BLaER1 treated with 17β-estradiol and CSF1 and Interleukin-3, amounts not matched to agents 10 nM and 100 nM (cell line): Measurements from ENCODE around the gene ATP5MC2.
A peak's percentile ranks its signal among the peaks of the same experiment; 100 is the strongest.
"Not testable (repeated sequence)": the region's sequence is repeated elsewhere in the genome, so short reads cannot be mapped to it uniquely, and the experiment has no call there.

Experiments
- H3K27ac ChIP-seq, 11 experiments: shearing (Covaris generic); formaldehyde crosslinking; 2 replicates each; pipeline ENCODE4 v1.8.1; 2022
- H3K27me3 ChIP-seq, 11 experiments: shearing (Covaris generic); formaldehyde crosslinking; 2 replicates each; pipeline ENCODE4 v1.8.1; 2022
- H3K36me3 ChIP-seq, 11 experiments: shearing (Covaris generic); formaldehyde crosslinking; 2 replicates each; pipeline ENCODE4 v1.8.1; 2022
- H3K4me1 ChIP-seq, 10 experiments: shearing (Covaris generic); formaldehyde crosslinking; 2 replicates each; pipeline ENCODE4 v1.8.1; 2022
- H3K4me2 ChIP-seq, 11 experiments: shearing (Covaris generic); formaldehyde crosslinking; 2 replicates each; pipeline ENCODE4 v1.8.1; 2022
- H3K4me3 ChIP-seq, 10 experiments: shearing (Covaris generic); formaldehyde crosslinking; 2 replicates each; pipeline ENCODE4 v1.8.1; 2022
- H3K9ac ChIP-seq, 11 experiments: shearing (Covaris generic); formaldehyde crosslinking; 2 replicates each; pipeline ENCODE4 v1.8.1; 2022
- H3K9me3 ChIP-seq, 11 experiments: shearing (Covaris generic); formaldehyde crosslinking; replicated peaks in 1 of 11; 2 replicates each; pipeline ENCODE4 v1.8.1; 2022
- H4K20me1 ChIP-seq, 11 experiments: shearing (Covaris generic); formaldehyde crosslinking; 2 replicates each; pipeline ENCODE4 v1.8.1; 2022
- Cebpa-rat ChIP-seq, 11 experiments: shearing (Covaris generic); IDR thresholded peaks; 2 replicates each; pipeline ENCODE4 v1.8.1; 2022

ATP5MC2 gene

DNA sequence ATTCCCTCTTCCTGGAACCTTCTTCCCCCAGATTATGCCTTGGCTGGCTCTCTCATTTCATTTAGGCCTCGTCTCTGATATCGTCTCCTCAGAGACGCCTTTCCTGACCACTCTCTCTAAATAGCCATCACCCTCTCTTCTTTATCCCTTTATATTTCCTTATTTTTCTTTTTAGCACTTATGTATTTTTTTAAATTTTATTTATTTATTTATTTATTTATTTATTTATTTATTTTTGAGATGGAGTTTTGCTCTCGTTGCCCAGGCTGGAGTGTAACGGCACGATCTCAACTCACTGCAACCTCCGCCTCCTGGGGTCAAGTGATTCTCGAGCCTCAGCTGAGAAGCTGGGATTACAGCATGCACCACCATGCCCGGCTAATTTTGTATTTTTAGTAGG lies 8.1 kb upstream of the ATP5MC2 start:
- no peak overlapping the region for H3K4me3 ChIP-seq
- H3K36me3 ChIP-seq, result no peaks in the 10 kb centered on the region
- no peak overlapping the region for H3K9ac ChIP-seq
- no peak overlapping the region for H3K4me2 ChIP-seq
- H3K27ac ChIP-seq, result no peak overlapping the region
- no peaks in the 10 kb centered on the region for H4K20me1 ChIP-seq
- peaks cover 8 to 15% (median 12%) of the 10 kb centered on the region in 11 experiments for H3K27me3 ChIP-seq
- no peaks in the 10 kb centered on the region for H3K4me1 ChIP-seq
- no peaks in the 10 kb centered on the region for H3K9me3 ChIP-seq
- no peak for TF ChIP-seq Cebpa-rat (IDR thresholded peaks at IDR 0.05)

DNA sequence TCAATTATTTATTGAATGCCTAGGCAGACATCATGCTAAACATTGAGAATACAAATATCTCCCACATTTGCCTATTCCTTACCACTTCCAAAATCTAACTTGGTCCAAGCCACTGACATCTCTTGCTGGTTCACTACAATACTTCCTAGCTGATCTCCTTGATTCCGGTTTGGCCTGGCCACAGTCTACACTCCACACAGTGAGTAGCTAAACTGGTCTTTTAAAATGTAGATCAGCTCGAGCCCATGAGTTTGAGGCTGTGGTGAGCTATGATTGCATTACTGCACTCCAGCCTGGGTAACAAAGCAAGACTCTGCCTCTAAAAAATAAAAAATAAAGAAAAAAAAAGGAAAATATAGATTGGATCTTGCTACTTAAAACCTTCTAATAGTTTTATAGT lies 7.6 kb upstream of the ATP5MC2 start:
- no peak overlapping the region for H3K9ac ChIP-seq
- H3K4me1 ChIP-seq, result no peaks in the 10 kb centered on the region
- no peak overlapping the region for H3K4me2 ChIP-seq
- H4K20me1 ChIP-seq, result no peaks in the 10 kb centered on the region
- no peak for TF ChIP-seq Cebpa-rat (IDR thresholded peaks at IDR 0.05)
- H3K27me3 ChIP-seq, result peaks cover 13 to 20% (median 17%) of the 10 kb centered on the region in 11 experiments
- H3K27ac ChIP-seq, result no peak overlapping the region
- no peak overlapping the region for H3K4me3 ChIP-seq
- no peaks in the 10 kb centered on the region for H3K36me3 ChIP-seq
- H3K9me3 ChIP-seq, result no peaks in the 10 kb centered on the region

DNA sequence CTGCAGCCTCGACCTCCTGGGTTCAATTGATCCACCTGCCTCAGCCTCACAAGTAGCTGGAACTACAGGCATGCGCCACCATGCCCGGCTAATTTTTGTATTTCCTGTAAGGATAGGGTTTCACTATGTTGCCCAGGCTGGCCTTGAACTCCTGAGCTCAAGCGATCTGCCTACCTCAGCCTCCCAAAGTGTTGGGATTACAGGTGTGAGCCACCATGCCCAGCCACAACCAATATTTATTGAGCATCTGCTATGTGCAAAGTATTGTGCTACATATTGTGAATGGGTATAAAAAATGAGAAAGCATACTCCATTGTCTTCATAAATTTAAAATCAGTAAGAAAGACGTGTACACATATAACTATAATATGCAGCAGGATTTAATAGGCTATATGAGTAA lies 4.2 kb upstream of the ATP5MC2 start:
- not testable (repeated sequence) for H3K9me3 ChIP-seq, H3K4me2 ChIP-seq, H3K27ac ChIP-seq, H3K4me3 ChIP-seq, H3K36me3 ChIP-seq, H4K20me1 ChIP-seq, H3K9ac ChIP-seq
- H3K4me1 ChIP-seq, result peaks cover 14 to 20% (median 17%) of the 10 kb centered on the region in 10 experiments
- peaks cover 31 to 43% (median 39%) of the 10 kb centered on the region in 11 experiments for H3K27me3 ChIP-seq

DNA sequence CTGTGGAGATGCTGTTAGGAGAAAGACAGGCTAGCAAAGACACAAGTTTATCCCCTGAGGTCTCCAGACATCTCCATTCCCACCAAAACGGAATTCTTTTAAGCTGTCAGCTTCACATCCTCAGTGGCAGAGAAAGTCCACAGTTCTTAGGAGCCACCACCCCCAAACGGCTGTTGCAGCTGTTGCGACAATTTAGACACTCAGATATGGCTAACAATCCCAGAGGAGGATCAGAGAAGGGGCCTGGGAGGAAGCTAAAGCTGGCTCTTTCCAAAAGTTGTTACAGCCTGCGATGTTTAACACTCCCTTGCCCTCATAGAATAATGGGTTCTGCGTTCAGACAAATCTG lies 1.9 kb upstream of the ATP5MC2 start:
- Histone ChIP-seq H3K27me3 (peaks cover 31 to 43% (median 39%) of the 10 kb centered on the region in 11 experiments), H3K4me1 (peaks cover 21 to 40% (median 30%) of the 10 kb centered on the region in 10 experiments), H3K27ac (no peak overlapping the region), H3K4me2 (peak overlapping the region in 4 of 11 experiments; percentile 89 to 96 (median 94); a peak in 4 of 22 replicates), H3K9me3 (no peaks in the 10 kb centered on the region), H4K20me1 (no peaks in the 10 kb centered on the region), H3K36me3 (peaks cover 8 to 23% (median 18%) of the 10 kb centered on the region in 11 experiments; a peak in 21 of 22 replicates), H3K9ac (no peak overlapping the region), H3K4me3 (no peak overlapping the region; a peak in 1 of 20 replicates)
- TF ChIP-seq Cebpa-rat (IDR thresholded peaks at IDR 0.05), result no peak

DNA sequence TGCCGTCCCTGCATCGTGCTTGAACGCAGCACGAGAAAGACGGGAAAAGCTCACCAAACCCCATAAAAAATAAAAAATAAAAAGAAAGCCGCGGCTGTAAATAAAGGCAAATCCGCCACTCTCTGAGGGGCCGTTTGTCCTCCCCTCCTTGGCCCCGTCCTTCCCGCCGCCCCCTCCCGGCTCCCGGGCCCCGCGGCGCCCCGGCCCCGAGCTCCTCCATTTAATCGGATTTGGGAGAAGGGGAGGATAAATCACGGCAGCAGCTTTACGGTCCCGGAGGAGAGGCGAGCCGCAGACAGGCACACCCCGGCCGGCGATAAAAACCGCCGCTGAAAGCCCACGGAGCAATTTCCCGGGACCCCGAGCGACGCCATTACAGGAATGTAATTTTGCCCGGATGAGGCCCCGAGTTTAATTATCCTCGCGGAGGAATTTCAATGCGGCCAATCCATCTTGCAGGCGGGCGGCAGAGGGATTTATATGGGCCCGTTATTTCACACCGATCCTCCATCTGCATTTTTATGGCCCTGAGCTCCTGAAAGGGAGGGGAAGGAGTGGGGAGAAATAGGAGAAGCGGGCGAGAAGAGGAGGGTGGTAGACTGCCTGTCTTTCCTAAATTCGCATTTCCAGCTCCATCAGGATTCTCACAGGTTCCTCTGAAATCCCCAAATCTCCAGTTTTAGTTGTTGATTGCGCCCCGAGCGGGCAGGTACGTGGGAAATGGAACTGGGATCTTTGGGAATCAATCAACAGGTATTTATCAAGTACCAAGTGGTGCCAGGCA lies 1.3 kb upstream of the ATP5MC2 start:
- H3K9me3 ChIP-seq, result no peaks in the 10 kb centered on the region
- H4K20me1 ChIP-seq, result no peaks in the 10 kb centered on the region
- peaks cover 21 to 46% (median 35%) of the 10 kb centered on the region in 10 experiments for H3K4me1 ChIP-seq
- no peak for TF ChIP-seq Cebpa-rat (IDR thresholded peaks at IDR 0.05)
- peak overlapping the region; percentile 62 to 84 (median 72) for H3K4me3 ChIP-seq
- peaks cover 13 to 28% (median 24%) of the 10 kb centered on the region in 11 experiments for H3K36me3 ChIP-seq
- H3K4me2 ChIP-seq, result peak overlapping the region; percentile 82 to 98 (median 89)
- H3K9ac ChIP-seq, result peak overlapping the region; percentile 71 to 91 (median 87); a peak in 21 of 22 replicates
- H3K27me3 ChIP-seq, result peaks cover 31 to 43% (median 39%) of the 10 kb centered on the region in 11 experiments
- peak overlapping the region; percentile 42 to 95 (median 91); a peak in 18 of 22 replicates for H3K27ac ChIP-seq

DNA sequence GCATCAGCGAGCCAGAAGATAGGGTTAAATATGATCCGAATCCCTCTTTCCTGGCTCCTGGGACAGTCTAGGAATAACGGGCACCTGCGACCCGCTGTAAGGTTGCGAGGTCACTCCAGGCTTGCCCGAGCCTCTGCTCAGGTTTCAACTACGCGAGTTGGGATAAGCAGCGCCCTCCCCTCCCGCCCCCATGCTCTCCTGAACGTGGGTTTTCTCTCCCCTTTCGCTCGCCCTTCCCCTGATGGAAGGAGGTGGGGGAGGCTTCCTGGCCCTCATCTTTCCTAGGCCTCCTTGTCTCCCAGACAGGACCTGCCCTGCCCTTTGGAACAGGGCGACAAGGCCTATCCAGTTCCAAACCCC lies 753 bp upstream of the ATP5MC2 start:
- peaks cover 19 to 34% (median 30%) of the 10 kb centered on the region in 11 experiments for H3K36me3 ChIP-seq
- no peaks in the 10 kb centered on the region for H3K9me3 ChIP-seq
- H3K4me2 ChIP-seq, result peak overlapping the region; percentile 82 to 98 (median 89)
- peaks cover 0 to 2% (median 0%) of the 10 kb centered on the region in 11 experiments; a peak in 2 of 22 replicates for H4K20me1 ChIP-seq
- peak overlapping the region; percentile 62 to 84 (median 72) for H3K4me3 ChIP-seq
- H3K4me1 ChIP-seq, result peaks cover 21 to 50% (median 37%) of the 10 kb centered on the region in 10 experiments
- peak overlapping the region; percentile 42 to 95 (median 91); a peak in 21 of 22 replicates for H3K27ac ChIP-seq
- TF ChIP-seq Cebpa-rat (IDR thresholded peaks at IDR 0.05), result no peak
- peaks cover 31 to 43% (median 39%) of the 10 kb centered on the region in 11 experiments for H3K27me3 ChIP-seq
- H3K9ac ChIP-seq, result peak overlapping the region; percentile 71 to 91 (median 87)

DNA sequence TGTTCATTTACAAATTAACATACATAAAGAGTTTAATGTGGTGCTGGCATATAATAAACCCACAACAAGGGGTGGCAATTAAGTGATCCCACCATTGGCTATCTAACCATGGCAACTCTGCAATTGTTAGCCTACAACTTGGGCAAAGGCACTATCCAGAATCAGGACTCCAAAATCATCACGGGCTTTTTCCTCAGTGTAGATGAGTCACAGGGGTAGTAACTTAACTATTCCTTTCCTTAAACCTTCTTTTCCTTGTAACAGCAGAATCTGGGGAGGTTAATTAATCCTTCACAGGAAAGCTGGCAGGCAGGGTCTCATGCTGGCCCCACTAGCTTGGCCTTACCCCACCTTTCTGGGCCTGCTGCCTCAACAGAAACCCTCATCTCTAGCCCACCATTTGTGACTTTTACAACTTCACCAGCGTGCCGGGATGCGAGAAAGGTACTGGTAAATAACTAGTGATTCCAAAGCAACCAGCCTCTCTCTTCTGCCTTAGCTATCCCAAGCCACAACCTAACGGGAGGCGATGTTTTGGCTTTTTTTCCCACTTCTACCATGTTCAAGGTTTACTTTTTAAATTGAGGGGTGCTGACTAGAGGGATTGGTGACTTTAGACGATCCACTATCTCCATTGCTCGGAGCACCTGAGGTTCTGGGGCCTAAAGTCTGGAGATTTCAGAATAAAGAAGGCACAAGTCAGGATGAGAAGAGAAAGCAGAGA lies 744 bp downstream of the ATP5MC2 start:
- Histone ChIP-seq H3K36me3 (peaks cover 34 to 49% (median 45%) of the 10 kb centered on the region in 11 experiments), H4K20me1 (peaks cover 0 to 17% (median 4%) of the 10 kb centered on the region in 11 experiments; a peak in 8 of 22 replicates), H3K4me2 (peak overlapping the region; percentile 89 to 100 (median 98)), H3K9ac (peak overlapping the region; percentile 76 to 91 (median 87)), H3K27ac (peak overlapping the region; percentile 70 to 95 (median 92)), H3K4me1 (peaks cover 21 to 53% (median 38%) of the 10 kb centered on the region in 10 experiments), H3K27me3 (peaks cover 31 to 40% (median 38%) of the 10 kb centered on the region in 11 experiments), H3K4me3 (peak overlapping the region; percentile 62 to 84 (median 72)), H3K9me3 (no peaks in the 10 kb centered on the region)
- TF ChIP-seq Cebpa-rat (IDR thresholded peaks at IDR 0.05), result no peak

DNA sequence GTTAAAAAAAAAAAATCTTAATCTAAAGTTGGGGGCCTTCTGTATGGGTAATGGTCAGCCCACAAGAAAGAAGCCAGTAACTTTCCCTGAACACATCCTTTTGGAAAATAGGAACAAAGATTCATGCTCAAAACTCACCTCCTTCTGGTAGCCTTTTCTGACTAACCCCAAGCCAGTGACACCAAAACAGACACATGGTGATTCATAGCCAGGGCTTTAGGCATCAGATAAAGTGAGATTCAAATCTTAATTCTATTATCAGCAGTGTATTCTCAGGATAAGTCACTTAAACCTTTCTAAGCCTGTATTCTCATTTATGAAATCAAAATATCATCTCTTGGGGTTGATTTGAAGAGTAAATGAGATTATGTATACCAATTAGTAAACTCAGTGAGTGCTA lies 4.9 kb downstream of the ATP5MC2 start:
- Histone ChIP-seq H3K27me3 (no peaks in the 10 kb centered on the region), H3K9ac (no peak overlapping the region), H3K27ac (no peak overlapping the region), H4K20me1 (peaks cover 0 to 43% (median 15%) of the 10 kb centered on the region in 11 experiments; a peak in 15 of 22 replicates), H3K9me3 (no peaks in the 10 kb centered on the region), H3K4me3 (no peak overlapping the region), H3K4me2 (no peak overlapping the region), H3K4me1 (peaks cover 11 to 40% (median 26%) of the 10 kb centered on the region in 10 experiments), H3K36me3 (peaks cover 74 to 90% (median 84%) of the 10 kb centered on the region in 11 experiments)
- no peak for TF ChIP-seq Cebpa-rat (IDR thresholded peaks at IDR 0.05)

DNA sequence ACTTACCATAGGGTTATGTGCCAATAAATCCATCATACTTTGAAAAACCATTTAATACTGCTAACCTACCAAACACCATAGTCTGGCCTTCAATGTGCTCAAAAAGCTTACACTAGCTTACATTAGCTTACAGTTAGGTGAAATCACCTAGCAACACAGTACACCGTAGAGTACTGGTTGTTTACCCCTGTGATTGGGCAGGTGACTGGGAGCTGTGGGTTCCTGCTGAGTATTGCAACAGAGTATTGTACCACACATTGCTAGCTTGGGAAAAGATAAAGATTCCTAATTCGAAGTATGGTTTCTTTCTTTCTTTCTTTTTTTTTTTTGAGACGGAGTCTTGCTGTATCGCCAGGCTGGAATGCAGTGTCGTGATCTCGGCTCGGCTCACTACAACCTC lies 5.6 kb downstream of the ATP5MC2 start:
- Histone ChIP-seq H3K4me1 (peaks cover 9 to 39% (median 25%) of the 10 kb centered on the region in 10 experiments), H4K20me1 (peaks cover 3 to 49% (median 17%) of the 10 kb centered on the region in 11 experiments; a peak in 15 of 22 replicates), H3K9me3 (no peaks in the 10 kb centered on the region), H3K4me3 (no peak overlapping the region), H3K4me2 (no peak overlapping the region; a peak in 1 of 22 replicates), H3K27ac (no peak overlapping the region), H3K36me3 (peaks cover 80 to 96% (median 91%) of the 10 kb centered on the region in 11 experiments), H3K27me3 (no peaks in the 10 kb centered on the region), H3K9ac (no peak overlapping the region)
- no peak for TF ChIP-seq Cebpa-rat (IDR thresholded peaks at IDR 0.05)
